T-helper 2 cell (primary cell): ENCODE data around the gene CST7.
A peak's percentile ranks its signal among the peaks of the same experiment; 100 is the strongest.
"Not testable (repeated sequence)": the region's sequence is repeated elsewhere in the genome, so short reads cannot be mapped to it uniquely, and the experiment has no call there.

ENCODE experiments used
- DNase-seq, 5 experiments: peaks; one replicate each; pipeline versions ENCODE4 v3.0.0 to v3.0.0-alpha.2; 2012 to 2022

CST7 gene

DNA sequence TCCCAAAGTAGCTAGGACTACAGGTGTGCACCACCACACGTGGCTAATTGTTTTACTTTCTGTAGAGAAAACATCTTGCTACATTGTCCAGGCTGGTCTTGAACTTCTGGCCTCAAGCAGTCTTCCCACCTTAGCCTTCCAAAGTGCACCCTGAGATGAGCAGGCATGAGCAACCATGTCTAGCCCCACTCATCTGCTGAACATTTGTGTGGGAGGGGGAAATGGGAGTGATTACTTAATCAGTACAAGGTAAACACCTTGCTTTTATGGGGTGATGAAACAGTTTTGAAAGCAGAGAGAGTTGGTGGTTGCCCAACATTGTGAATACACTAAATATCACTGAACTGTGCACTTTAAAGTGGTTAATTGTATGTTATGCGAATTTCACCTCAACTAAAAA, 38.2 kb downstream of the CST7 start:
- DNase-seq: no peak

DNA sequence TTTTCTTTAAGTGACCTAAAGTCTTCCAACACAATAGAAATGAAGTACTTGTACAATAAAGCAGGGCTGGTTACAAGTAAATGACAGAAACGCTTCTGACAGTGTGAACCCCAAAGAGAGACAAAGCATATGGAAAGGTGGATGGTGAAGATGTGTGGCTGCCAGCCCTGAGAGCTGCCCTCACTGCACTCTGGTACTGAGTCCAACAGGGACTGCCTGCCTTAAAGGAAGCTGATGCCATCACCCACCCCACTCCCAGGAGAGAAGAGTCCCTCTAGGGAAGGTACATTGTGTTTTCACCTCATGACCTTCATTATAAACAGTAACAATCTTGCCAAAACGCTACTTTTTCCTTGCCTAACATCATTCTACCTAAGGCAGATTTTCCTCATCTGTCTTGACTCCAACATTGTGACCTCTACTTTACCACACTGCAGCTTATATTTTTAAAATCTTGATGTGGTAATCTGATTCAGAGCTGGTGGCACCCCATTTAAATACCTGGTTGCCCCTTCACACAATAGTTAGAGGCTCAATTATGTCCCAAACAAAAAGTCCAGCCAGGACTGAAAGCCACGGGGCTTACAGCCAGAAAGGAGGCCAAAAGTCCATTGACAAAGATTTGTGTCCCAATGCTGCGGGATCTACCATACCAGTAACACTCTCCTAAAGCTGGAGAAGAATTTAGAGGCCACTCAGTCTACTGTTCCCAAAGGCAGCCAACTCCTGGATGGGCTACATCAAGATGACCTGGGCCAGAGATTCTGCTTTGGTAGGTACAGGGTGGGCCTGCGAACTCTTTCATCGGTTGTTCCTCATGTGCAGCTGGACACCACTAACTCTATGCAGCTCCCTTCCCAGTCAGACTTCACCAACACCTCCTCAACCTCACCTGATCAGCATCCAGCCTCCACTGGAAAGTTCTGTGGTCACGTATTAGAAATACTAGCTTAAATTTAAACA, 39.1 kb downstream of the CST7 start:
- no peak for DNase-seq

DNA sequence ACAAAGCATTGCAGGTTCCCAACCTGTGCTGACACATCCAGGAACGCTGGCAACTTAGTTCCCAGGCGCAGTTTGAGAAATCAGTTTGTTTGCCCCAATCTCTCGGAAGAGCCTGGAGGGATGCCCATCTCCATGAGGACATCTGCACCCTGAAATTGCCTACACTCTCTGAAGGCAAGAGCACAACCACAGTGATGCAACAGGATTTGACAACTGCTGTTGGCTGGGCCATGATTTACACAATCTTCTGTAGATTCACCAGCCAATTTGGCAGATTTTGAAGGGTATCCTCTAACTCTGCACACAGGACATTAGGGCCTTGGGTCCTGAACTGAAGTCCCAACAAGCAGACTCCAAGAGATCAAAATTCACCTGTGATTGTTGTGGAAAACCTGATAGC, 40.1 kb downstream of the CST7 start:
- DNase-seq: no peak

DNA sequence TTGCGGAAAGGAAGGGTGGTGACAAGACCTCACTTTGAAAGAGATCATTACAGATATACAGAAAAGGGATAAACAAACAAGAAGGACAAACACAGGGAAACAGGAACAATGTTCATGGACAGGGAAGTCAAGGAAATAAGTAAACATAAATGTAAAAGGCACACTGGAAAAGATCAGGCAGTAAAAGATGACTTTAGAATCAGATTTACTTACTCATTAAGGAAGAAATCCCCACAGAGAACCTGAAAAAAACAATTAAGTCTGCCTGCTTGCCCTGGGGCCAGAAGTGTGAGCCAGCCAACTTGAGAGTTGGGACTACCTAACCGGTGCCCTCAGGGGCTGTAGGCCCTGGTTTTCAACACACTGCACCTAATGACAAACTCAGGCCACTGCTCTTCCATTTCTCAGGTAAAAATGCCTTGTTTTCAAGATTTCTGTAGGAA, 41.8 kb downstream of the CST7 start:
- no peak for DNase-seq

DNA sequence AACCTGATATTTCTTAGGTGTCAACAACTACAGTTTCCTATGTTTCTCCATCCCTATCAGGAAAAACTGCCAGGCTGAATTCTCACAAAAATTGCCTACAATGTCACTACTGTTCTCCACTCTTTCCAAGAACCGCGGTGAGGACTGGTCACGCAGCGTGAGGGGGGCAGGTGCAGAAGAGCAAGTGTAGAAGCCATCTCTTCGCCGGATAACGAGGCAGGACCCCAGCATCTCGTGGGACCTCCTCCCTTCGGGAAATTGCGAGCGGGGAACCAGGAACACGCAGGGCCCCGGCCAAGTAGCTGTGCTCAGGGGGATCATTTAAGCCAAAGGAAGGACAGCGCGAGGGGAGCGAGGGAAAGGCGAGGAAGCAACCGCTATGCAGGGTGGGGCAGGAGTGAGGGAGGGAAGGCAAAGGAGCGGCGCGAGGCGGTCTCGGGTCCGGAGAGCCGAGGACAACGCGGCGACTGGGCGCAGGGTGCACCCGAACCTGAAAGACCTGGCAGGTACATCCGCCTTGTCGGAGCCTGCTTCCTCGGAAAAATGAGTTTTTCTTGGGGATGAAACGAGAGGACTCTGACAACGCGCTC, 42.9 kb downstream of the CST7 start:
- DNase-seq: peak in 1 of 5 experiments; percentile 27

DNA sequence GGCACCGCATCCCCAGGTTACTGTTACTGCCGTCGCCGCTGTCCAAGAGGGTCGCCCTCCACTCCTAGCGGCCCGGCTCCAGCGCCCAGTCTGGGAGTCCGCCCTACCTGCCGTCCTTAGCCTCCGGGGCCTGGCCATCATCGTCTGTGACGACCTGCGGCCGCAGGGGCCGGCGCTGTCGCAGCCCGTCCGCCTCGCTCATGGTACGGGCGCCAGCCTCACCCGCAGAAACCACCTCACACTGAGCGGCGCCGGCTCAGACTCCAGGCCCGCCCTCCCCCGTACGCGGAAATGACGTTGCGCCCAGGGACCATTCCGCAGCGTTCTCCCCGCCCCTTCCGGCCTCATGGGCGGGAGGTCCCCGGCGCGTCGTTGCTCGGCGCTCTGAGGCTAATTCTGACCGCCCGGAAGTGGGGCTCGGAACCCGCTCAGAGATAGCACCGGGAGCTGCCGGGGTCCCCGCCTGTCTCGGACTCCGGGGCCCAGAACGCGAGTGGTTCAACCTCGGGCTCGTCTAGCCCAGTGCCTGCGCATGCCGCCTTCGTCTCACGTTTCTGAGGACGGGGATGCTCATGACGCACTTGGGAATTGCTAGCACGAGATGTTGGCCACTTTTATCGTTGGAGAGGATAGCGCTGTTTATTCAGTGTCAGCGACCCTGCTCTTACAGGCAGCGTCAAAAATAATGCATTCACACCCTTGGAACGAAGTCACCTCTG, 43.6 kb downstream of the CST7 start, which contains the start of gene APMAP:
Gene APMAP, minus strand, starts transcription at position 265 of the 719 bp plus-strand sequence. Its CDS starts 63 bp downstream, at position 202.
- DNase-seq: peak; percentile 93 to 96 (median 94)

DNA sequence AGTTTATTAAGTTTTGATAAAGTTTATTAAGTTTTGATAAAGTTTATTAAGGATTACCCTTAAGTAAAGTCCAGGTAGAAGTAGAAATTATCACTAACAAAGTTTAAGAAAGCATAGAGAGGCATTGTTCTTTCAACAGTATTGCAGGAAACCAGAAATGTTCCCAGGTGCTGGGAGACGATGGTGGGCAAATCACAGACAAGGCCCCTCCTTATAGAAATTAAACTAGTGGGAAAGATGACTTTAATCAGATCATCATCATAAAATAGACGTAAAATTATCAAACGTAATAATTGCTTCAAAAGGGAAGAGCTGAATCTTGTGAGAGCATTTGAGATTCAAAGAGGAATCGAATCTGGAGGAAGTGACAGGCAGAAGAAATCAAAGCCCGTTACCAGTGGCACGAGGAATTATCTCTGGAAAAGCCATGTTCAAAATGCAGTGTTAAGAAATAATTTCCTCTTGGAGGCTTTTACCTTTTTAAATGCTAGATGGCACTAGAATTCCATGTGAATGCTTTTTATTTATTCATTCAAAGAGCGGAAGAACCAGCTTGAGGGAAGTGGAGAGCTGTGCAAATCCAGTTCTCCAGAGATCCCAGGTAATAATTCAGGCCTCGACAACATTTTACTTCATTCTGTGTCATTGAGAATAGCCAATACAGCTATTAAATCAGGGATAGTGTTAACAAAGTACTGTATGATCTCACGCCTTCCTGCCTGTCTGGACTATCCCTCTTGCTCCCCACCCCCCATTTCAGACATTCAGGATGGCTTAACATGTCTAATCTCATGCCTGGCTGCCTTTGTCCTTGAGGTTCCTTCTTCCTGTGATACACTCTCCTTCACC, 44.5 kb downstream of the CST7 start:
- no peak for DNase-seq

DNA sequence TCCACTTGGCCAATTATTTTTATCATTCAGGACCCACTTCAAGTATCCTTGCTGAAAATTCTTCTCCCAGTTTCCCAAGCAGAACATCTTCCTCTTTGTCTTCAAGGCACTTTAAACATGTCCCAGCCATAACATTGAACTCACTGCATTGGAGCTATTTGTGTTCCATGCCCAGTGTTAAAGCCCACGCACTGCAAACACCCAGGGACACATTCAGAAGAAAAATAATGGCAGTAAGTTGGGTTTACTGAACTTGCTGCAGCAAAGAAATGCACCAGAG, 45.1 kb downstream of the CST7 start:
- no peak for DNase-seq

DNA sequence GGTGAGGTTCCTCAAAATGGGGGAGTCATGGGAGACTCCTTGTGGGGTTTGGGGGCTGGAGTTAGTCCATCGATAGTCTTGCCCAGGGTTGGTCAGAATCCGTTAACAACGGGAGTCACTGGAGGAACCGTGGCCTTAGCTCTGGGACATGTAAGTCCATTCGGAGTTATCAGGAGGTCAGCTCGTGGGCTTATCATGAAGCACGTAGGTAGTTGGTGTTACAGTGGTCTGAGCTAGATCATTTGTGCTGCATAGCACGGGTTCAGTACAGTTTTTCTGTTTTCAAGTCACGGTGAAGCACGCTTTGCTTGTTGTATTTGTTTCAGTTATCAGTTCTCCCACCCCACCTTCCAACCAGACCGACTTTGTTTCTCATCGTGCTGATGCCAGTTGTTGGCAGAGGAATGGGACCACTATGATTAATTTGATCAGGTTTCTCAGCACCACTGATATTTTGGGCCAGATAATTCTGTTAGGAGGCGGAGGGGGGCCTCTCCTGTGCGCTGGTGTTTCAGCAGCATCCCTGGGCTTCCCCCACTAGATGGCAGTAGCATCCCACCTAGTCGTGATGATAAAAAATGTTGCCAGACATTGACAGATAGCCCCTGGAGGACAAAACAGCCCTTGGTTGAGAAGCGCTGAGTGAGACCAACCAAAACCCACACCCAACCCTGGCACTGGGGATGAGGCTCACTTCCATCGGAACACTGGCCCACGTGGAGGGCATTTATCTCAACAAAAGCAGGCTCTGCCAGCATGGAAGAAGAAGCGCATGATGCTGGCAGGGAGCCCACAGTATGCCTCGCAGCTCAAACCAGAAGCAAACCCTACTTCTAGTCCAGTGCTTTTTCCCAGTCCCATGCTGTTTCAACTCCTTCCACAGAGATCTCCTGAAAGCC, 45.6 kb downstream of the CST7 start:
- DNase-seq: peak; percentile 45 to 76 (median 70)

DNA sequence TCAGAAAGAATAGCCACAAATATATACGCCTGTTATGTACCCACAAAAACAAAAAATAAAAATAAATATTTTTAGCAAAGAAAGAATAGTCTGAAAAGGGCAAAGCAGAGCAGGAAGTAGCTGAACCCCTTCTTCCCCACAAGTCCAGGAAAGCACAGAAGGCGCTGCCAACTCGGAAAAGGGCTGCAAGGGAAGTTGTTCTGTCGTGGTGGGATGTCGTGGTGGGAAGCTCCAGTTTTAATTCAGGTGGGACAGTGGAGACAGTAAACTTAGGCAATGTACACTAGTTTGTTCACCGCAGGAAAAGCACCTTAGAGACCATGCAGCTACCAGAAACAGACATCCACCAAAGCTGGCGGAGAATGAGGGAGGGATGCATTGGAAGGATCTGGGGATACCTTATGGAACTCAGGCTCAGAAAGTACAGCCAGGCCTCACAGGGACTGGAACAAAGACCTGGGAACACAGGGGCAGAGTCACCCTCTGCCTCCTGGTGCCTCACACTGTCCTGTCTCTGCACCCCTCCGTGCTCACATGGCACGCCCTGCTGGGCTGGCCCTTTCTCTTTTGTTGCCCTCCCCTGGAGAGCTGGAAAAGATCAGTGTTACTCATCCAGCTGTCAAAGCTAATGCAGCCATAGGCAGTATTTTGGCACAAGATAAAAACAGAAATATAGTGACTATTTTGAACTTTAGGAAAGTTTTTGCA, 46.8 kb downstream of the CST7 start:
- no peak for DNase-seq

DNA sequence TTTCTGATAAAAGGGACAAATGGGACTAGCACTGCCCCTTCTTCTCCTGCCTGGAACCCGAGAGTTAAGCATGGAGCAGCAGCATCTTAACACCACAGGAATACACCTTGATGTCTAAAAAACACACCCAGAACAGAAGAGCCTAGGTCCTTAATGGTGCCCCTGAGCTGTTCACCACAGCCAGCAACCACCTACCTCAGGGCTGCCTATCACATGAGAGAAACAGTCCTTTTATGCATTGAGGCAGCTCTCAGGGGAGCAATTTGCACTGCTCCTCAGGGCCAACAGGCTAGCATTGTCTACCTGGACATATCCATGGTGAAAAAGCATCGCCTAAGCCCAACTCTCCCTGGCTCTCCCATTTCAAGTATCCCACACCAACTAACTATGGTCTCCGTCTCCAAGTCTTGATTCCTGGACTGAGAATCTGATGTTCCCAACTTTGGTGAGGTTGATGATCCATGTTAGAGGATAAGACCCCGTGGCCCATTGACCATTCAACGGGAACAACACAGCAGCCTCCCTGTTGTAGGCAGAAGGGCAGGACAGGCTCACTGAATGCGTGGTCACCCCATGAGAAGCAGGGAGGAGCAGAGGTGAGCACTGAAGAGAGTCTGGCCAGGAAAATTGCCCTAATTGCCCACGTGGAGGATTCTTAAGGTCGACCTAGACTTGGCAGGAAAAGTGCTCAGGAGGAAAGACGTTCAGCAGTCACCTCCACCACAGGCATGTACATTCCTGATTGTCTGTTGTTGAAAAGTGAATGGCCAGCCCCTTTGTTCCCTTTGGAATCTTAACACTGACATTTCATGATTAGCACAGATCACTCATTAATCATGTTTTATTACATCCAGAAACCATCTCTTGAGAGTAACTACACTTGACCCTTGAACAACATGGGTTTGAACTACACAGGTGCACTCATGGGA, 47.6 kb downstream of the CST7 start:
- DNase-seq: no peak

DNA sequence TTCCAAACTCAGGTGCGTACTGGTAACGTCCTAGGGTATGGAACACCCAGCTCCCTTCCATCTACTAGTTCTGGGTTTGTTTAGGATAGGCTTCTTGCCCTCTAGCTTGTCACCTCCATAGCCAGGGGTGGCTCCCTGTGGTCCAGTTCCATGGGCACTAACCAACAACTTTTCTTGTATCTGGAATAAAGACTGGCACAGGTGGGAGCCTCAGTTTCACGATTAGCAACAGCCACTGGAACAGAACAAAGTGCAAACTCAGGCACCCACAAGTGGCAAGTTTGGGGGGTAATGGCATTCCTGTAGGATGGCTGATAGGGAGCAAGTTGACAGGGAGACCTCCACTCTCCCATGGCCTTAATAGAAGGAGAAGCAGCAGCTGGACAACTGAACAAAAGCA, 49.1 kb downstream of the CST7 start:
- DNase-seq: no peak

DNA sequence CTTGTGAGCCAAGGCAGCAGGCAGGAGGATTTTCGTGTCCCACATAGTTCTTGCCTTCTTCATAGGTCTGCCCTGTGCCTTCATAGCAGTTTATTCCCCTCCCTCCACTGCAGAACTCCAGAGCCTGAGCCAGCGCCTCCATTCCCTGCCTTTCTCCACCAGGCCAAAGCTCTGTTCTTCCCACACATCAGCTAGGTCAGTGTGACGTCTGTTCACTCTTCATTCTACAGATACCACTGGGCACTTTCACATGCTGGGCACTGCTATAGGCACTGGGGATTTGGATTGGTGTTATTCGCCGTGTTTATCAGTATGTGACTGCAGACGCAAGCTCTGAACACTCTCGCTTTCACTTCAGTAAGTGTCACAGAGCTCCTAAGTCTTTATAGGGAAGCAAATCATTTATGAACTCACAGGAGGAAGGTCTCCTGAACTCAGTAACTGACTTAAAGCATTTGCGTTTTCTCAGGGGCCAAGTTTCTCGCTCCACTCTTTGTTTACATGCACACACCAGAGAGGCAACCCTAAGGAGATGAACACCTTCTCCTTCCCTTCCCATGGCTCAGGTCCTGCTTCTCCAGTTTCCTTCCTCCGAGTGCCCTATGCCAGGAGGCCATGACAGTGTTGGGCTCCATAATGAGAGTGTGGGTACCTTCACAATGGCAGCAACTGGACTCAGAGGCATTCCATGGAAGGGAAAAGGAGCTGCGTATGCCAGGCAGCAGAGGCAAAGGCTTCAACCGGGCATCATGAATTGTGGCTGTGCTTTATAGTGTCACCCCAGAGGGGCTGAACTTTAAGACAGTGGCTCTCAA, 49.8 kb downstream of the CST7 start:
- no peak for DNase-seq

DNA sequence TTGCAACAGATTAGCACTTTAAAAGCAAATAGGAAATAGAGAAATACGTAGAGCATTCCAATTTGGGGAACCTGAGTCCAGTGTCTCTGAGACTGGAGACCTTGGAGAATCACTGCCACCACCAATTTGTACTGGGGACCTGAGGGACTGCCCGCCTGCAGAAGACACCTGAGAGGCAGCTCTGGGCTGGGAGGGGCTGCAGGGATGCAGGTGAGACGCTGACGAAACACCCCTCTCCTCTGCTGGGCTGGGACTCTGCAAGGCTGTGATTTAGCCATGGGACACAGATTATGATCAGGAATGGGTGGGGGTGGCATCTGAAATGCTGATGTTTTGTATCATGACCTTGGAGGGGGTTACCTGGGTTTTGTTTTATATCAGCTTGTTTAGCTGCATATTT, 50.5 kb downstream of the CST7 start:
- no peak for DNase-seq

DNA sequence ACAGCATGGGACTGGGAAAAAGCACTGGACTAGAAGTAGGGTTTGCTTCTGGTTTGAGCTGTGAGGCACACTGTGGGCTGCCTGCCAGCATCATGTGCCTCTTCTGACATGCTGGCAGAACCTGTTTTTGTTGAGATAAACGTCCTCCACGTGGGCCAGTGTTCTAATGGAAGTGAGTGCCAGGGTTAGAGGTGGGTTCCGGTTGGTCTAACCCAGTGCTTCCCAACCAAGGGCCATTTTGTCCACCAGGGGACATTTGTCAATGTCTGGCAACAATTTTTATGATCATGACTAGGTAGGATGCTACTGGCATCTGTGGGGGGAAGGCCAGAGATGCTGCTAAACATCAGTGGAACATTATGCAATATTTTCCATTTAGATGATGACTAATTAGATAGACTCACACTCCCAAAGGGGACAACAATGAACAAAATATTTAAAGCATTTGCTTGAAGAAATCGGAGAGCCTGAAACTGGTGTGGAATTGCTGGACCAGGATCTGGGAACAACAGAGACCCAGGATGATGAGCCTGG, 51.3 kb downstream of the CST7 start:
- DNase-seq: no peak

DNA sequence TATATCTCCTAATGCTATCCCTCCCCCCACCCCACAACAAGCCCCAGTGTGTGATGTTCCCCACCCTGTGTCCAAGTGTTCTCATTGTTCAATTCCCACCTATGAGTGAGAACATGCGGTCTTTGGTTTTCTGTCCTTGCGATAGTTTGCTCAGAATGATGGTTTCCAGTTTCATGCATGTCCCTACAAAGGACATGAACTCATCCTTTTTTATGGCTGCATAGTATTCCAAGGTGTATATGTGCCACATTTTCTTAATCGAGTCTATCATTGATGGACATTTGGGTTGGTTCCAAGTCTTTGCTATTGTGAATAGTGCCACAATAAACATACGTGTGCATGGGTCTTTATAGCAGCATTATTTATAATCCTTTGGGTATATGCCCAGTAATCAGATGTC, 52.3 kb downstream of the CST7 start:
- not testable (repeated sequence) for DNase-seq

DNA sequence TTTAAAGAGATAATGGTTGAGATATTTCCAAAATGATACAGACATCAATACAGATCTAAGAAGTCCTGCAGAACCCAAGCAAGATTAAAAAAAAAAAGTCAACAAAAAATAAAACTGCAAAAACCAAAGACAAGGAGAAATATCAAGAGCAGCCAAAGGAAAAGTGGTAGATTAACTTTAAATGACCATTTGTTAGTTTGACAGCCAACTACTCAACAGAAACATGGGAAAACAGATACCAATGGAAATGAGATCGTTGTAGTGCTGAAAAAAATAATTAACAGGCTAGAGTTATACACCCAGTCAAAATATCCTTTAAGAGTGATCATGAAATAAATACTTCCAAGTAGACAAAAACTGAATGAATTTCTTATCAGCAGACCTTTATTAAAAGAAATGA, 53.9 kb downstream of the CST7 start:
- DNase-seq: no peak

DNA sequence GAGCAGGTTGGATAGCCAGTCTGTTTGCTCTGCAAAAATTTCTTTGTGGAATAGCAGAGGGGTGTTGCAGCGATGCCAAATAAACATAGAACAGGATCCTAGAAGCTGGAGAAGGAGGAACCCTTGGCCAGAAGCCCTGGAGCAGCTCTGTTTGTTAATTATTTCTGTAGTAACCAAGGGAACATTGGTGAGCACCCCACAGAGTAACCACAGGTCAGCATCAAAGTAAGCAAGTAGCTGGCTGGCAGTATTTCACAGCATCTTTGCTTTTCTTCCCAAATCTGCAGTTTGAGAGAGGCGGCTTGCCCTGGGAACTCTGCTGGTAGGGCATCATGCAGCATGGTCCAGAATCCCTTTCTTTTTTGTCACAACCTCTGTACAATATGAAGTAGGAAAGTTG, 56.2 kb downstream of the CST7 start:
- DNase-seq: no peak

DNA sequence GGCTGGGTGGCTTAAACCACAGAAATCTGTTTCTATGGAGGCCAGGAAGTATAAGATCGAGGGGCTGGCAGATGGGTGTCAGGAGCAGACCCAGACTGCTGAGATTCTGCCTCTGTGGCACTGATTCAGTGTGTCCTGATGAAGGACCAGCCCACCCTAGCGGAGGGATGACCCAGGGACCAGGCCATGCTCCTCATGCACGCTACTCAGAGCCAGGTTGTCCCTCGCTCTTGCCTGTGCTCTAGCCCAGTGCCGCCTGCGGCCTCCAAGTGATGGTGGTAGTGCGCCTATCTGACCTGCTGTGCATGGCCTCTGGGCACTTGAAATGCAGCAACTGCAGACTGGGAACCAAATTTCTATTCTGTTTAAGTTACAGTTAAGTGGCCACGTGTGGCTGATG, 56.6 kb downstream of the CST7 start:
- DNase-seq: no peak
